GM10248 (cell line): ENCODE measurements around the gene TRAP1.

Experiments used
- CTCF ChIA-PET: fragments of 300-600 bp; sonication (Branson Sonifier 250); formaldehyde crosslinking; extraction: SDS; loops from one replicate; lab custom pipeline; 2021; ENCODE audit warnings: antibody characterized with exemption; lab: Yijun Ruan, JAX
- POLR2A ChIA-PET: fragments of 350-650 bp; sonication (Branson Sonifier 250); formaldehyde crosslinking; extraction: SDS; loops from one replicate; lab custom pipeline; 2020; ENCODE audit warnings: antibody characterized with exemption; lab: Yijun Ruan, JAX
- DNase-seq: peaks from one replicate; pipeline ENCODE4 v3.0.0; 2012; ENCODE audit errors: extremely low spot score
- TF ChIP-seq, protein P1 (sequence below): IDR thresholded peaks from 2 replicates; pipeline ENCODE4 v1.5.1; 2012; ENCODE audit warnings: mild to moderate bottlenecking, low read depth; ENCODE audit errors: extremely low read depth, missing control alignments, control extremely low read depth

Gene TRAP1

GRCh38 chr16:3748307-3748706, 31.0 kb upstream of the TRAP1 start:
- ChIA-PET POLR2A (no interaction called here), CTCF (no interaction called here)
- TF ChIP-seq, protein P1, sequence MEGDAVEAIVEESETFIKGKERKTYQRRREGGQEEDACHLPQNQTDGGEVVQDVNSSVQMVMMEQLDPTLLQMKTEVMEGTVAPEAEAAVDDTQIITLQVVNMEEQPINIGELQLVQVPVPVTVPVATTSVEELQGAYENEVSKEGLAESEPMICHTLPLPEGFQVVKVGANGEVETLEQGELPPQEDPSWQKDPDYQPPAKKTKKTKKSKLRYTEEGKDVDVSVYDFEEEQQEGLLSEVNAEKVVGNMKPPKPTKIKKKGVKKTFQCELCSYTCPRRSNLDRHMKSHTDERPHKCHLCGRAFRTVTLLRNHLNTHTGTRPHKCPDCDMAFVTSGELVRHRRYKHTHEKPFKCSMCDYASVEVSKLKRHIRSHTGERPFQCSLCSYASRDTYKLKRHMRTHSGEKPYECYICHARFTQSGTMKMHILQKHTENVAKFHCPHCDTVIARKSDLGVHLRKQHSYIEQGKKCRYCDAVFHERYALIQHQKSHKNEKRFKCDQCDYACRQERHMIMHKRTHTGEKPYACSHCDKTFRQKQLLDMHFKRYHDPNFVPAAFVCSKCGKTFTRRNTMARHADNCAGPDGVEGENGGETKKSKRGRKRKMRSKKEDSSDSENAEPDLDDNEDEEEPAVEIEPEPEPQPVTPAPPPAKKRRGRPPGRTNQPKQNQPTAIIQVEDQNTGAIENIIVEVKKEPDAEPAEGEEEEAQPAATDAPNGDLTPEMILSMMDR: no peak
- DNase-seq: no peak

- ChIA-PET POLR2A (no interaction called here), CTCF (no interaction called here)
- TF ChIP-seq, protein P1: no peak
- no peak for DNase-seq
Observed at GRCh38 chr16:3745751-3746355, 28.5 kb upstream of the TRAP1 start.

DNA sequence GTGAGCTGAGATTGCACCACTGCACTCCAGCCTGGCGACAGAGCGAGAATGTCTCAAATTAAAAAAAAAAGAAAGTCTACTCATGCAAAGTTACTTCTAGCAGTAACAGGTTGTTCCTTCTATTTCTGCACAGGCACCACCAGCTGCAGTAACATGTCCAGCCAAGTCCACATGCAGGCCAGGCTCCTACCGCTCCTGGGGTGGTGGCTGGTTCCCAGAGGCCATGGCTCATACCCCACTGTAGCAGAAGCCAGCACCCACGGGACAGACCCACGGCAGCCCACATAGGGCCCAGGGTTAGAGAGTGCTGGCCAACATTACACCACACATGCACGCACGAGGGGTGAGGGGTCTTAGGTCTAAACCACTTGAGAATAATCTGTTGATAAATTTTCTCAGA, 26.7 kb upstream of the TRAP1 start:
- POLR2A ChIA-PET: no interaction called here
- CTCF ChIA-PET: no interaction called here
- TF ChIP-seq, protein P1: no peak
- no peak for DNase-seq

DNA sequence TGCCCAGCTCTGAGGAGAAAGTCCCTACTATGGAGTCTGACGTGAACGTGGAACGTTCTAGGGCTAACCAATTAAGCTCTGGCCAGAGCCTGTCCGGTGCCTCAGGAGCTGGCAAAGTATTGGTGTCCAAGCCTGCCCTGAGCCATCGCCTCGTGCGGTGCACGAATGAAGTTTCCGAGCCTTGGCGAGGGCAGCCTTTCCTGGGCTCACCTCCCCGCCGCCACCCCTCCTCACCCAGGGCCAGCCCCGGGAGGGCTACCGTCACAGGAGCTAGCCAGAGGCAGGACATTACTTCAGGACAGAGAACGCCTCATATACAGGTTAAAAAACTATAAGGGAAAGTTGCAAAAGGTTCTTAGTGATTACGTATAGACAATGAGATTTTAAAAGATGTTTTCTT, 23.6 kb upstream of the TRAP1 start:
- ChIA-PET CTCF (no interaction called here), POLR2A (no interaction called here)
- DNase-seq: no peak
- TF ChIP-seq, protein P1: no peak

DNA sequence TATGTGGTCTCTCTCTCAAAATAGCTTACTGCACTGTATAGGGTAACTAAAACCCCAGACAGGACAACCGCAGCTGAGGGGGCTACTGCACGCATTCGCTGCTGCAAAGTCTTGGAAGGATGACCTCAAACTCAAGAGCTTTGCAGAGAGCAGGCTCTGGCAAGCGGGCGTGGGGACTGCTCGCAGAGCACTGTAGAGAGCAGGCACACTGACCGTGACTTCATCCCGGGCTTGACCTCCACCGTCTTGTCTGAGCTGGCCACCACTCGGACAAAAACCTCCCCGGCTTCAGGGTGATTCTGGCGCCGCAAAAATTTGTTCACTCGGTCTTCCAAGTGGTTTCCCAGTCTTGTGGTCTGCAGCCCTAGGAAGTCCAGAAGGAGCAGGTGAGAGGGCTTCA, 22.9 kb upstream of the TRAP1 start:
- no peak for DNase-seq
- POLR2A ChIA-PET: no interaction called here
- CTCF ChIA-PET: no interaction called here
- TF ChIP-seq, protein P1: no peak

GRCh38 chr16:3739636-3740035, 22.3 kb upstream of the TRAP1 start:
- TF ChIP-seq, protein P1: no peak
- POLR2A ChIA-PET: no interaction called here
- CTCF ChIA-PET: interaction anchor here (1.5 kb wide), 1 partner anchor 40 kb away, joined by 3 read pairs; no protein-coding TSS in a partner anchor
- no peak for DNase-seq
